ENCODE data around the gene MIF. TPM values are rescaled to one million over a fixed set of nuclear protein-coding genes. Genes with fewer than 3 reads are reported as not detected.

Gene MIF
- total and polyA plus RNA-seq, 2 donors (not counting 1 experiment from before 2014, with no cell fraction given) = 97.3 to 283 TPM

DNA sequence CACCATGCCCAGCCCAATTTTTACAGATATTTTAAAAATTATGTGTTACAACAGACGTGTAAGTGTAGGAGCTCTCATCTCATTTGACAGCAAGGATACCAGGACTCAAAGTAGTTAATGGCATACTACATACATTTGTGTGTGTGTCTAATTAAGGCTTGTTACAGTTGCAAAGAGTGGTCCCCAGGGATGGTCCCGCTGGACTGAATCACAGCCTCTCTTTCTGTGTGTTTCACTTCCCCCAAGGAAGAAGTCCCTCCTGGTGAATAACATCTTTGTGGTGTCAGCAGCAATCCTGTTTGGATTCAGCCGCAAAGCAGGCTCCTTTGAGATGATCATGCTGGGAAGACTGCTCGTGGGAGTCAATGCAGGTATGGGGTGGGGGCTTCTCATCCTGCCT lies 19.3 kb upstream of the MIF start:
- Histone ChIP-seq H3K4me1 (ENCODE audit: control insufficient read depth, extremely low read depth, insufficient read depth, low read length) (no peaks in the 10 kb centered on the region), H3K36me3 (ENCODE audit: control insufficient read depth, insufficient read depth, low read length) (no peaks in the 10 kb centered on the region), H3K4me3 (replicated peaks in 1 of 4; ENCODE audit: control extremely low read depth in 1 of 4, insufficient read depth in 1 of 4, low read depth in 3 of 4, low read length in 4 of 4) (no peak overlapping the region), H4K20me1 (ENCODE audit: control insufficient read depth, extremely low read depth, insufficient read depth, low read length) (no peaks in the 10 kb centered on the region), H3K9me3 (ENCODE audit: control insufficient read depth, insufficient read depth, low read depth, low read length) (no peaks in the 10 kb centered on the region), H3K27me3 (ENCODE audit: control insufficient read depth, insufficient read depth, low read length) (no peaks in the 10 kb centered on the region), H2AFZ (ENCODE audit: low read length) (no peak overlapping the region), H3K9ac (ENCODE audit: insufficient read depth, low read length) (no peak overlapping the region), H3K4me2 (ENCODE audit: extremely low read depth, insufficient read depth, low read length) (no peak overlapping the region), H3K79me2 (ENCODE audit: control insufficient read depth, insufficient read depth, low read length) (no peaks in the 10 kb centered on the region), H3K27ac (ENCODE audit: insufficient read depth, low read length) (no peak overlapping the region)
- DNase-seq (ENCODE audit: low read depth in 2 of 2) = no peak
- TF ChIP-seq EZH2 (IDR thresholded peaks at IDR 0.05; ENCODE audit: low read length, missing control alignments) = no peak

GRCh38 chr22:23875801-23876200 lies 18.4 kb upstream of the MIF start:
- Histone ChIP-seq H3K4me3 (replicated peaks in 1 of 4; ENCODE audit: control extremely low read depth in 1 of 4, insufficient read depth in 1 of 4, low read depth in 3 of 4, low read length in 4 of 4) (no peak overlapping the region), H3K9me3 (ENCODE audit: control insufficient read depth, insufficient read depth, low read depth, low read length) (no peaks in the 10 kb centered on the region), H3K27me3 (ENCODE audit: control insufficient read depth, insufficient read depth, low read length) (no peaks in the 10 kb centered on the region), H3K4me2 (ENCODE audit: extremely low read depth, insufficient read depth, low read length) (no peak overlapping the region), H2AFZ (ENCODE audit: low read length) (no peak overlapping the region), H3K36me3 (ENCODE audit: control insufficient read depth, insufficient read depth, low read length) (no peaks in the 10 kb centered on the region), H3K4me1 (ENCODE audit: control insufficient read depth, extremely low read depth, insufficient read depth, low read length) (no peaks in the 10 kb centered on the region), H3K9ac (ENCODE audit: insufficient read depth, low read length) (no peak overlapping the region), H4K20me1 (ENCODE audit: control insufficient read depth, extremely low read depth, insufficient read depth, low read length) (no peaks in the 10 kb centered on the region), H3K27ac (ENCODE audit: insufficient read depth, low read length) (no peak overlapping the region), H3K79me2 (ENCODE audit: control insufficient read depth, insufficient read depth, low read length) (no peaks in the 10 kb centered on the region)
- no peak for DNase-seq (ENCODE audit: low read depth in 2 of 2)
- TF ChIP-seq CTCF (conservative IDR thresholded peaks at IDR 0.05 in 1 of 2, IDR thresholded peaks at IDR 0.05 in 1 of 2; ENCODE audit: low read depth in 1 of 2, low read length in 2 of 2) (no peak), EZH2 (IDR thresholded peaks at IDR 0.05; ENCODE audit: low read length, missing control alignments) (no peak)

GRCh38 chr22:23877566-23877965 lies 16.6 kb upstream of the MIF start:
- no peak for DNase-seq (ENCODE audit: low read depth in 2 of 2)
- Histone ChIP-seq H3K4me2 (ENCODE audit: extremely low read depth, insufficient read depth, low read length) (no peak overlapping the region), H3K36me3 (ENCODE audit: control insufficient read depth, insufficient read depth, low read length) (no peaks in the 10 kb centered on the region), H3K9me3 (ENCODE audit: control insufficient read depth, insufficient read depth, low read depth, low read length) (no peaks in the 10 kb centered on the region), H3K27ac (ENCODE audit: insufficient read depth, low read length) (no peak overlapping the region), H3K27me3 (ENCODE audit: control insufficient read depth, insufficient read depth, low read length) (no peaks in the 10 kb centered on the region), H3K79me2 (ENCODE audit: control insufficient read depth, insufficient read depth, low read length) (no peaks in the 10 kb centered on the region), H3K4me3 (replicated peaks in 1 of 4; ENCODE audit: control extremely low read depth in 1 of 4, insufficient read depth in 1 of 4, low read depth in 3 of 4, low read length in 4 of 4) (no peak overlapping the region), H2AFZ (ENCODE audit: low read length) (no peak overlapping the region), H4K20me1 (ENCODE audit: control insufficient read depth, extremely low read depth, insufficient read depth, low read length) (no peaks in the 10 kb centered on the region), H3K9ac (ENCODE audit: insufficient read depth, low read length) (no peak overlapping the region), H3K4me1 (ENCODE audit: control insufficient read depth, extremely low read depth, insufficient read depth, low read length) (no peaks in the 10 kb centered on the region)
- TF ChIP-seq CTCF (conservative IDR thresholded peaks at IDR 0.05 in 1 of 2, IDR thresholded peaks at IDR 0.05 in 1 of 2; ENCODE audit: low read depth in 1 of 2, low read length in 2 of 2) (no peak), EZH2 (IDR thresholded peaks at IDR 0.05; ENCODE audit: low read length, missing control alignments) (no peak)

Data from fibroblast of lung (primary cell).